Measurements from ENCODE around the gene SYNDIG1.

Gene SYNDIG1

DNA sequence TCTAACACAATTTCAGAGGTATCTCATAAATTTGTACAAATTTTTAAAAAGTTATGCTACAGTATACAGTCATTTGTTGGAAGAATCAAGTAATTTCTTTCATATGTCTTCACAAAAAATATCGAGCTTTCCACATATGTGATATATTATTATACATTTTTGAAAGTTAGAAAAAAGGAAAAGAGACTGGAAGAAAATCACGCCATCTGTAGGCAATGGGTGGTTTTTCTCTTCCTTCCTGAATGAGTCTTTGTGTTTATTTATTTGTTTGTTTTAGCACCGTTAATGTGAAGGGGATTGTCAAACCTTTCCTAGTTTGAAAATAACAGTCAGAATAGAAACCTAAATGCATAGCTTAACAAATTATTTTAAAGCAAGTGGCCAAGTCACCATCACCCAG lies 130.6 kb downstream of the SYNDIG1 start:
- Mint-ChIP-seq H3K27me3 (ENCODE audit: low read depth) (no peaks in the 10 kb centered on the region), H3K9me3 (peaks cover 5% of the 10 kb centered on the region), H3K4me3 (no peak overlapping the region), H3K36me3 (ENCODE audit: low read depth) (no peaks in the 10 kb centered on the region), H3K4me1 (ENCODE audit: low read depth) (no peaks in the 10 kb centered on the region), H3K27ac (no peak overlapping the region)
- no peak for DNase-seq (ENCODE audit: low spot score)

- Mint-ChIP-seq H3K27me3 (ENCODE audit: low read depth) (no peaks in the 10 kb centered on the region), H3K9me3 (peaks cover 5% of the 10 kb centered on the region), H3K4me1 (ENCODE audit: low read depth) (no peaks in the 10 kb centered on the region), H3K4me3 (no peak overlapping the region), H3K36me3 (ENCODE audit: low read depth) (no peaks in the 10 kb centered on the region), H3K27ac (no peak overlapping the region)
- DNase-seq (ENCODE audit: low spot score) = no peak
These were observed 134.0 kb downstream of the SYNDIG1 start for GRCh38 chr20:24603454-24603853.

- Mint-ChIP-seq H3K36me3 (ENCODE audit: low read depth) (no peaks in the 10 kb centered on the region), H3K27ac (no peak overlapping the region), H3K27me3 (ENCODE audit: low read depth) (no peaks in the 10 kb centered on the region), H3K4me3 (no peak overlapping the region), H3K4me1 (ENCODE audit: low read depth) (no peaks in the 10 kb centered on the region), H3K9me3 (peaks cover 5% of the 10 kb centered on the region)
- DNase-seq (ENCODE audit: low spot score) = no peak
These were observed 135.7 kb downstream of the SYNDIG1 start for GRCh38 chr20:24604966-24605665.

- DNase-seq (ENCODE audit: low spot score) = no peak
- Mint-ChIP-seq H3K36me3 (ENCODE audit: low read depth) (no peaks in the 10 kb centered on the region), H3K9me3 (peaks cover 3% of the 10 kb centered on the region), H3K27ac (no peak overlapping the region), H3K27me3 (ENCODE audit: low read depth) (no peaks in the 10 kb centered on the region), H3K4me1 (ENCODE audit: low read depth) (no peaks in the 10 kb centered on the region), H3K4me3 (no peak overlapping the region)
These were observed 136.6 kb downstream of the SYNDIG1 start for GRCh38 chr20:24605937-24606455.

GRCh38 chr20:24607402-24607801 lies 138.0 kb downstream of the SYNDIG1 start:
- peaks cover under 1% of the 10 kb centered on the region for H3K27me3 Mint-ChIP-seq (ENCODE audit: low read depth)

DNA sequence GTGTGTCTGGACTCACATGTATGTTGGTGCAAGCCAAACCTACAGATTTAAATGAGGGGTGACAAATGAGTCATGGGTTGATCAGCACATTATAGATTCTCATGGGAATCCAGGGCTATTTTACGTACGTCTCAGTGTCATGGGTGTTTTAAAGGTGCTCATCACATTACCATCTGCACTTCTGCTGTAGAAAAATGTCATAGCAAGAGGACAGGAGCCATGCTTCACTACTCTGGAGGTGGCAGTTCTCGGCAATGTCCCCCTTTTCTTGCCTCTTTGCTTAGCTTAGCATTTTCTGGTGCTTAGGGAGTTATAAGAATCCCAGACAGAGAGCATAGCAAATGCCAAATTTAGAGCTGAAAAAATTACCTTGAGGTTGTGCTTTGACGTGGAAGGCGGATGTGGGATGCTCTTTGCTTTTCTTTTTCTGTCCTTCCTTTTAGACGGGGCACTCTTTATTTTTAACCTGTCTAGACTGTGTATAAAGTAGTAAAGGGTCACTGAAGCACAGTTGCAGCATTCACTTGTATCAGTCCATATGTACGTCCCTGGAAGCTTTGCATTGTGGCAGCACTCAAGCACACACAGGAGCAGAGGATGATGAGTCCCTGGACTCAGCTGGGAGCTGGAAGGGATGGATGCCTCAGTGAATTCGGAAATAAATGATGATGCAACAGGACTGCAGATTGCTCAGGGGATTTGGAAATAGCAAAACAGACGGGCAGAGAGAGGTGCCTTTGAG lies 139.7 kb downstream of the SYNDIG1 start:
- Mint-ChIP-seq H3K27ac (no peak overlapping the region), H3K4me1 (ENCODE audit: low read depth) (no peaks in the 10 kb centered on the region), H3K4me3 (no peak overlapping the region), H3K27me3 (ENCODE audit: low read depth) (peaks cover 2% of the 10 kb centered on the region), H3K36me3 (ENCODE audit: low read depth) (no peaks in the 10 kb centered on the region), H3K9me3 (no peaks in the 10 kb centered on the region)
- DNase-seq (ENCODE audit: low spot score) = no peak

More at GRCh38 chr20:24607402-24607801, 138.0 kb downstream of the SYNDIG1 start:
- DNase-seq (ENCODE audit: low spot score) = no peak
- Mint-ChIP-seq H3K9me3 (no peaks in the 10 kb centered on the region), H3K36me3 (ENCODE audit: low read depth) (no peaks in the 10 kb centered on the region), H3K4me1 (ENCODE audit: low read depth) (no peaks in the 10 kb centered on the region), H3K4me3 (no peak overlapping the region), H3K27ac (no peak overlapping the region)

DNA sequence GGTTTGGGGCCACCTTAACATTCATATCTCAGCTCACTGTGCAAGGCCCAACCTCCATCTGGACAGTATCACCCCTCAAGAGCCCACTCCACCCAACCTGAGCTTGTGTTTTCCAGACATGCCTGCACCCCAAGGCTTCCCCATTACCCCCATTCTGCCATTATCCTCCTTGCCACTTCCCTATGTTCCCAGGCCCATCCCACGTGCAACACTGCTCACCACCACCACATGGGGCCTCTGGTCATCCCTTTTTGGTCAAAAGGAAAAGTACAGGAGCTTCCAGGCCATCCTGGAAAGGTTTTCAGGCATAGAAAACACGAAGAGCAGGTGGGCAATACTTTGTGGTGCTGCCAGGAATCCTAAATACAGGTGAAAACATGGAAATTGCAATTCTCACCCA lies 140.3 kb downstream of the SYNDIG1 start:
- Mint-ChIP-seq H3K4me1 (ENCODE audit: low read depth) (no peaks in the 10 kb centered on the region), H3K9me3 (no peaks in the 10 kb centered on the region), H3K27me3 (ENCODE audit: low read depth) (peaks cover 2% of the 10 kb centered on the region), H3K36me3 (ENCODE audit: low read depth) (no peaks in the 10 kb centered on the region), H3K27ac (no peak overlapping the region), H3K4me3 (no peak overlapping the region)
- no peak for DNase-seq (ENCODE audit: low spot score)

- no peak overlapping the region for H3K27ac Mint-ChIP-seq
- peaks cover 2% of the 10 kb centered on the region for H3K27me3 Mint-ChIP-seq (ENCODE audit: low read depth)
- no peak for DNase-seq (ENCODE audit: low spot score)
- no peaks in the 10 kb centered on the region for H3K9me3 Mint-ChIP-seq
- H3K4me3 Mint-ChIP-seq = no peak overlapping the region
- H3K36me3 Mint-ChIP-seq (ENCODE audit: low read depth) = no peaks in the 10 kb centered on the region
- no peaks in the 10 kb centered on the region for H3K4me1 Mint-ChIP-seq (ENCODE audit: low read depth)
These were observed 141.1 kb downstream of the SYNDIG1 start for GRCh38 chr20:24610341-24611115.

- Mint-ChIP-seq H3K27ac (no peak overlapping the region), H3K36me3 (ENCODE audit: low read depth) (no peaks in the 10 kb centered on the region), H3K9me3 (no peaks in the 10 kb centered on the region), H3K4me1 (ENCODE audit: low read depth) (no peaks in the 10 kb centered on the region), H3K4me3 (no peak overlapping the region), H3K27me3 (ENCODE audit: low read depth) (peaks cover 2% of the 10 kb centered on the region)
- no peak for DNase-seq (ENCODE audit: low spot score)
These were observed 142.1 kb downstream of the SYNDIG1 start for GRCh38 chr20:24611360-24612140.

DNA sequence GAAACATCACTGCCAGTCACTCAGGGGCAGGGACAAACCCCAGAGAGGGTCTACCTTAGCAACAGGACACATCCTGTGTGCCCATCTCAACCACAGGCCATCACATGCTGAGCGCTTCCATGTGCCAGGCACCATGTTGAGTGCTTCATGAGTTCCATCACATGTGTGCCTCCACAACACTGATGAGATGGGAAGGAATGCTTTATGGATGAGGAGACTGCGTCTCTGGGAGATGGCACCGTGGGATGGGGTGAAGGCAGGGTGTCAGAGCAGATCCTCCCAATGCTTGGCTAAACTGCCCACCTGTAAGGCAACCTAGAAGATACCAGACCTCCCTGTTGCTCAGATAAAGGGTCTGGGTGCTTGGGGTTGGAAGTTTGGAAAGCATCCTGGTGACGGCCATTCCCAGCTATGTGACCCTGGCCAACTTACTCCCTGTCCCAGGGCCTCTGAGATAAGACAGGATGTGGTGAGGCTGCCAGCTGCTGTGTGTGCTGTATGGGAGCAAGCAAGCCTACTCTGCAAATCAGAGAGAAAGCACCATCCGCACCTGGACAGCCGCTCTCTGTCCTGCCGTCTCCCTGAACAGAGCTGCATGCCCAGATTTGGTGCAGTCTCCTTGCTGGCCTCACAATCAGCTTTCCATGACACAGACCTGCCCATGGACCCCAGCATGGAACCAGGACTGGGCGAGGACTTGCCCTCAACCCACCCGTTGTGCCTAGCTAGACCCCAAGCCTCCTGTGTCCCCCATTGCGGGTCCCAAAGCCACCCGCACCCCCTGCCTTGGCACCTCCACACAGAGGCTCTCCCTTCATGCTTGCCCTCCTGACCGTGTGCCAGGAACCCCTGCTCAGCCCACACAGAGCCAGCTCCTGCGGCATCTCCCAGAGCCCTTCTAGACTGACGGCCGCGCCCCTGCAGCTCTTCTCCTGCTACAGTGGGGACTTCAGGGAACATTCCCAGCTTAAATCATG lies 143.7 kb downstream of the SYNDIG1 start:
- DNase-seq (ENCODE audit: low spot score) = no peak
- Mint-ChIP-seq H3K9me3 (no peaks in the 10 kb centered on the region), H3K27ac (no peak overlapping the region), H3K4me1 (ENCODE audit: low read depth) (no peaks in the 10 kb centered on the region), H3K36me3 (ENCODE audit: low read depth) (no peaks in the 10 kb centered on the region), H3K27me3 (ENCODE audit: low read depth) (peaks cover 2% of the 10 kb centered on the region), H3K4me3 (no peak overlapping the region)

- Mint-ChIP-seq H3K36me3 (ENCODE audit: low read depth) (no peaks in the 10 kb centered on the region), H3K4me3 (no peak overlapping the region)
These were observed 144.9 kb downstream of the SYNDIG1 start for GRCh38 chr20:24614341-24614740.

GRCh38 chr20:24615353-24615752 lies 145.9 kb downstream of the SYNDIG1 start:
- H3K36me3 Mint-ChIP-seq (ENCODE audit: low read depth) = no peaks in the 10 kb centered on the region
- no peaks in the 10 kb centered on the region for H3K4me1 Mint-ChIP-seq (ENCODE audit: low read depth)
- peaks cover 2% of the 10 kb centered on the region for H3K27me3 Mint-ChIP-seq (ENCODE audit: low read depth)
- H3K9me3 Mint-ChIP-seq = no peaks in the 10 kb centered on the region
- H3K4me3 Mint-ChIP-seq = no peak overlapping the region
- no peak overlapping the region for H3K27ac Mint-ChIP-seq
- no peak for DNase-seq (ENCODE audit: low spot score)

More at GRCh38 chr20:24614341-24614740, 144.9 kb downstream of the SYNDIG1 start:
- Mint-ChIP-seq H3K27ac (no peak overlapping the region), H3K9me3 (no peaks in the 10 kb centered on the region), H3K4me1 (ENCODE audit: low read depth) (no peaks in the 10 kb centered on the region), H3K27me3 (ENCODE audit: low read depth) (peaks cover 2% of the 10 kb centered on the region)
- no peak for DNase-seq (ENCODE audit: low spot score)

Data from T-helper 2 cell treated with Interferon-gamma antibody and Interleukin-4, amounts not matched to agents 5 μg/mL and 100 μg/mL, for 36 hours (primary cell).